ENCODE data around the gene CWF19L1. TPM values are rescaled to one million over a fixed set of nuclear protein-coding genes. Genes with fewer than 3 reads are reported as not detected.
"Not testable (repeated sequence)": the region's sequence is repeated elsewhere in the genome, so short reads cannot be mapped to it uniquely, and the experiment has no call there.

The CWF19L1 gene
- 30.9 TPM for polyA plus RNA-seq (2012; ENCODE audit: insufficient read depth, insufficient read length)

DNA sequence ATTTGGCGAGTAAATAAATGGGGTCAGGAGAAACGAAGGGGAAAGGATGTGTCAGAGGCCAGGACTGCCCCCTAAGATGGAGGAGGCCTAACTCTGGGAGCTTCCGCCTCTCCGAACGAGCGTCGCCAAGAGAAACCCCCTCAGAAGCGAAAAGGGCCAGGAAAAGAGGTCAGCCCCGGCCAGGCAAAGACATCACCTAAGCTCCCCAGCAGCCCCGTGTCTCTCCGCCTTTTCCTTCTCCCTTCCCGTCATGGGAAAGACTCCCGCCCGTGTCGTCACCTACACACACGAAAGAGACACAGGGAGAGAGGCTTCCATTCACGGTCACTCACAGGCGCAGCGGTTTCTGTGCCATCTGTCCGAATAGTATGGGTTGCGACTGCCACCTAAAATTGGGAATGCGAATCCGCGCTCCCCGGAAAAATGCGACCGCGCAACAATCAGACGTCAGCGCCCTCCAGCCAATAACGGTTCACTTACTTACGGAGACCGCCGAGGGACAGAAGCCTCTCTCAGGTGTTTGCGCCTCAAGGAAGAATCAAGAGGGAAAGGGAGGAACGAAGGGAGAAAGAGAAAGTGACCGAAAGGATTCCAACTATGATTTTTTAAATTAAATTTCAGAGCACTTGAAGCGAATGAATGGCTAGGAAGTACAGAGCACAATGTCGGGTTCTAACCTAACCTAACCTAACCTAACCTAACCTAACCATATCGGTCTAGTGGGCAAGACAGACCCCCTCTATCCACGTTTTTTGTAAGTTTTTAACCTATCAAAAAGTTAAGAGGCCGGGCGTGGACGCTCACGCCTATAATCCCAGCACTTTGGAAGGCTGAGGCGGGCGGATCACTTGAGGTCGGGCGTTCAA is at the start of gene CWF19L1:
CWF19L1 (minus strand) TSS at position 400 of the 866 bp plus-strand sequence; CDS start at position 355, 45 bp downstream.
- DNase-seq (ENCODE audit: low read depth, low spot score), result peak; percentile 70
- H3K4me3 ChIP-seq (ENCODE audit: low read length), result peak within 1 kb of the TSS; percentile 100

DNA sequence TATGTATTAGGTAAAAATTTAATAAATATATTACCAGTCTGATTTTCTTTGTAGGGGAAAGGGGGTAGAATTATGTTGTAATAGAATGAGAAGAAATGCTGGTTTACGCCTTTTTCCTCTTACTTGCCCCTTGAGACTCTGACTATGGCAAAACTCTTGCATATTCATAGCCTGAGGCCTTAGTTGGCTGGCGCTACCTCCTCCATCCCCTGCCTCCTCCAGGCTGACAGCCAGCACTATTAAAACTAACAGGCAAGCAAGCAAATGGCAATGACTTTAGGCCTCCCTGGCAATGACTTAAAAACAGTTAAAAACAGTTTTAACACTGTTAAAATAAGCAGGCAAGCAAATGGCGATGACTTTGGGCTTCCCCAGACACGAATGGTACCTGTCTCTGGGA is 48.2 kb upstream of the CWF19L1 start:
- no peak for DNase-seq (ENCODE audit: low read depth, low spot score)
- no peak overlapping the region for H3K4me3 ChIP-seq (ENCODE audit: low read length)

DNA sequence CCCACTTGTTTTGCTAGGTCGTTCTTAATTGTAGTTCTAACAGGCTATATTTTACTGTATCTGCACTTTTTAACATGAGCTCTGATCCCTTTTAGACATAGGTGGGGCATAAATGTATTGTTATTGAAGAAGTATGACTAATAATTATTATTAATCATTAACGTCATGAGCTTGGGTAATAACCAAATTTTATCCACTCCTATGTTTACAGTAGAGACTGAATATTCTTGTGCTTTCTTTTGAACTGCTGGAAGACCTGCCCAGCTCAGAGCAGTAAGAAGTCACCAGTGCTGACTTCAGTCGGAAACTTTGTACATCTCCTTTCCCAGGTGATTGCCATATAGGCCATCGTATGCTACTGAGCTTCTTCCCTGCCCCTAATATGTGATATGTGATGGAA is 43.9 kb upstream of the CWF19L1 start:
- no peak overlapping the region for H3K4me3 ChIP-seq (ENCODE audit: low read length)
- DNase-seq (ENCODE audit: low read depth, low spot score), result no peak

DNA sequence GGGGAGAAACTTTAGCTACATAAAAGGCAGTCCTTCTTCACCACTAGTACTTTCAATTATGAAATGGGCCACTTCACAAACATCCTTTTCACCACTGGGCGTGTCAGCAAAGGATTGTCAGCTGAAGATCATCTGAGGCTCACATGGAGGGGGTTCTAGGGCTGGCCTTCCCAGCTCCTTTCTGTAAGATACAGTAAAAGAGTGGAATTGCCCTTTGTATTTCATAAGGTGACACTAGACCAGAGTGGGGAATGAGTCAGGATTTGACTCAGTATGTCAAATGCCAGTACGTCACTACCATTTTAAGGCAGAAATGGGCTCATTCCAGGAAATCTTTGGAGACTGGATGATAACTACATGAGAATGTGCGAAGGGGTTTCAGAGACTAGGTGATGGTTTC is 40.2 kb upstream of the CWF19L1 start:
- no peak for DNase-seq (ENCODE audit: low read depth, low spot score)
- no peak overlapping the region for H3K4me3 ChIP-seq (ENCODE audit: low read length)

DNA sequence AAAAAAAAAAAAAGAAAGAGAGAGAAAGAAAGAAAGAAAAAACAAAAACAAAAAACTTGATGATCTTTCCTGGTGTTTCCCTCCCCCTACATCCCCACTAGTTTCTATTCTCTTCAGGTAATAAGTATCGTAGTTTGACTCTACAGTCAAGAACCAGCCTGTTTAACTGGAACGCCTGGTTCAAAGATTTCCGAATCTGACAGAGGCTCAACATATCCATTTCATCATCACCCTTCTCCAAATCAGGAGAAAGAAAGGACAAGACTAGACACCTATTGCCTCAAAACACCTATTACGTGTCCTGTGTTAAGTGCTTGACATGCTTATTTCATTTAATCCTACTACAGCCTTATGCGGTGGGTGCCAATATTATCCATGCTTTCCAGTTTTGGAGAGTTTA is 39.4 kb upstream of the CWF19L1 start:
- no peak for DNase-seq (ENCODE audit: low read depth, low spot score)

DNA sequence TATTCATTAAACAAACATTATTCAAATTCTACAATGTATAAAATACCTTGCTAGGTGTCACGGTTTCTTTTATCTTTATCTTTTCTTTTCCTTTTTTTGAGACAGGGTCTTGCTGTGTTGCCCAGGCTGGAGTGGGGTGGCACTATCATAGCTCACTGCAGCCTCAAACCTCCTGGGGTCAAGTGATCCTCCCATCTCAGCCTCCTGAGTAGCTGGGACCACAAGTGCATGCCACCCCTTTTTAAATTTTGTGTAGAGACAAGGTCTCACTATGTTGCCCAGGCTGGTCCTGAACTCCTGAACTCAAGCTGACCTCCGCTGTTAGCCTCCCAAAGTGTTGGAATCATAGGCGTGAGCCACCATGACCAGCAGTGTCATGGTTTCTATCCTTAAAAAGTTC is 37.0 kb upstream of the CWF19L1 start:
- H3K4me3 ChIP-seq (ENCODE audit: low read length), result no peak overlapping the region

More for the DNA sequence above, 39.4 kb upstream of the CWF19L1 start:
- no peak overlapping the region for H3K4me3 ChIP-seq (ENCODE audit: low read length)

DNA sequence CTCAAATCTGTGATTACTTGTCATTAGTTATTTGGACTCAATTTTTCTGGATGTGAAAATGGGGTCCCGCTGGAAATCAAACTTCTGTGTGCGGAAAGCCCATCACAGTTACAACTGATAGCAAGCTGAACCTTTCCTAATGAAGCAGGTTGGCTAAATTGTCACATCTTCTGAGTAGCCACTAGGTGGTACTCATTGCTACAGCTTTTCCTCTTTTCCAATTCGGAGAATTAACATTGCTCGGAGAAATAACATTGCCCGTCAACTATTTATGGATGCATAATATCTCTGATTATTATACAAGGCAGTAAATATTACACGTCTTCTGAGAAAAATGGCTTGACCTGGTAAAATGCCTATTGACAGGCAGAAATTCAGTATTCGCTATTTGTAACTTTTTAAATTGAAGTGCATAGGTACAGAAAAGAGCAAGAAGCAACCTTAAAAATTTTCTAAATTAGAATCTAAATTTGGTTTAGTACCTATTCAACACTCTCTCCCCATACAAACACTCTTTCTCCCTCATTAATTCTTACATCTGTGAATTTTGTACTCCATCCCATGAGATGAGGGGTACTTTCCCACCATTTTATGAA is 36.4 kb upstream of the CWF19L1 start:
- DNase-seq (ENCODE audit: low read depth, low spot score), result no peak
- H3K4me3 ChIP-seq (ENCODE audit: low read length), result no peak overlapping the region

More for the DNA sequence above, 37.0 kb upstream of the CWF19L1 start:
- no peak for DNase-seq (ENCODE audit: low read depth, low spot score)

DNA sequence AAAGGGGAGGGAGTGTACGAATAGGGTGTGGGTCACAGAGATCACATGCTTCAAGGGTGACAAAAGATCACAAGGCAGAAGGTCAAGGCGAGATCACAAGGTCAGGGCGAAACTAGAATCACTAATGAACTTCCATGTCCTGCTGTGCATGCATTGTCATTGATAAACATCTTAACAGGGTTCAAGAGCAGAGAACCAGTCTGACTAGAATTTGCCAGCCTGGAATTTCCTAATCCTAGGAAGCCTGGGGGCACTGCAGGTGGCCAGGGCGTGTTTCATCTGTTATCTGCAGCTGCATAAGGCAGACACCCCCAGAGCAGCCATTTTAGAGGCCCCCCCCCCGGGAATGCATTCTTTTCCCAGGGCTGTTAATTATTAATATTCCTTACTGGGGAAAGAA is 33.7 kb upstream of the CWF19L1 start:
- DNase-seq (ENCODE audit: low read depth, low spot score); H3K4me3 ChIP-seq (ENCODE audit: low read length): not testable (repeated sequence)

DNA sequence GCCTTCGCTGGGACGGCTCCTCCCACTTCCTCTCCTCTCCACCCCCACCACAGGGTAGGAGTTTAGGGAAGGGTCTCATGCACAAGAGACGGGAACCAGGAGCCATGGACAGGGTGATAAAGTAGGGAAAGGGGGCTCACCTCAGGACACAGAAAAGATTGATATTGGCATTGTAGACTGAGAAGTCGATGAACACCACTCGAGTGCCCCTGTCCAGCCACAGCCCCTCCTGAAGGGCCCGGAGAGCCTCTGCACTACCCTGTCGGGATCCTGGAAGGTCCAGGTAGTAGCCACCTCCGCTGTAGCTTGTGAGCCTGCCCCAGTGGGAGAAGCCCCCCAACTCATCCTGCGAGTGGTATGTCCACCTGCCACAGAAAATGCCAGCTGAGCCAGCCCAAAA is 29.8 kb upstream of the CWF19L1 start:
- DNase-seq (ENCODE audit: low read depth, low spot score), result no peak
- no peak overlapping the region for H3K4me3 ChIP-seq (ENCODE audit: low read length)

DNA sequence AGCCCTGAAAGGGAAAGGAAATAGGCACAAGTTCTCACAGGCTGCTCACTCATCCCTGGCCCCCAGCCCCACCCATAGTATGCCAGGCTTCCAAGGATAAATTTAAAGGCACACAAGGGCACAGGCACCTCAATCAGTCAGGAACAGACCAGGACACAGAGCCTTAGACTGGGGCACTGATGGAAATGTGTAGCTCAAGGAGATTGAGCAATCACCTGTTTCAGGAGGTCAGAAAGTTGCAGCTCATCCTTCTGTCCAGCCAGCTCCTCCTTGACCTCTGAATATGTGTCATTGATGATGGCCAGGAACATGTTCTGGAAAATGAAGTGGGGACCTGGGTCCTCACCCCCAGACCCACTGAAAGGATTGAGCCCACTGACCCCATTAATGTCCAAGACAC is 25.6 kb upstream of the CWF19L1 start:
- DNase-seq (ENCODE audit: low read depth, low spot score), result no peak
- no peak overlapping the region for H3K4me3 ChIP-seq (ENCODE audit: low read length)

DNA sequence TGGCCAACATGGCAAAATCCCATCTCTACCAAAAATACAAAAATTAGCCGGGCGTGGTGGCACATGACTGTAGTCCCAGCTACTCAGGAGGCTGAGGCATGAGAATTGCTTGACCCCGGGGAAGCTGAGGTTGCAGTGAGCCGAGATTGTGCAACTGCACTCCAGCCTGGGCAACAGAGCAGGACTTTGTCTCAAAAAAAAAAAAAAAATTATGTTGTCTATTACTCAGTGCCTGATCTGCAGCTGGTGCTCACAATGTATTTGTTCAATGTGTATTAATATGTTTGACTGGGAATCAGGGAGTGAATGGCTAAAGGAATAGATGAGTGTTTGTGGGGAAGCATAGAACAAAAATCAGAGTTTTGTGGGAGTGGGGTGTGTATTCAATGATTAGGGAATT is 24.9 kb upstream of the CWF19L1 start:
- not testable (repeated sequence) for H3K4me3 ChIP-seq (ENCODE audit: low read length); DNase-seq (ENCODE audit: low read depth, low spot score)

DNA sequence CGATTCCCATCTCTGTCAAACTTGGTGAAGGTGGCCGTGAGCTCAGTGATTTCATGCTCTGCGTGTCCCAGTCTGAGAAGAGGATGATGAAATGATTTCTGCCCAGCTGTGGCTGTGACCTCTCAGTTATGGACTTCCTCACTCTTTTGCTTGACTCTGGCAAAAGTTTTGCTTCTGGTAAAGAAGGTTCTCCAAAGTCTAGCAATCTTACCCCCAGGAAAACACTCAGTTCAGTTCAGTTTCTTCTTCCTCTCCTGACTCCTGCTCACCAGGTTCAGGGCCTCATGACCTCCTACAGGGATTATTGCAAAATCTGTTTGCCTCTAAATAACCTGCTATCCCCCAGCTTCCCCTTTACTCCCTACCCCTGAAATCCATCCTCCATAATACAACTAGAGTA is 23.9 kb upstream of the CWF19L1 start:
- no peak for DNase-seq (ENCODE audit: low read depth, low spot score)
- H3K4me3 ChIP-seq (ENCODE audit: low read length), result no peak overlapping the region

DNA sequence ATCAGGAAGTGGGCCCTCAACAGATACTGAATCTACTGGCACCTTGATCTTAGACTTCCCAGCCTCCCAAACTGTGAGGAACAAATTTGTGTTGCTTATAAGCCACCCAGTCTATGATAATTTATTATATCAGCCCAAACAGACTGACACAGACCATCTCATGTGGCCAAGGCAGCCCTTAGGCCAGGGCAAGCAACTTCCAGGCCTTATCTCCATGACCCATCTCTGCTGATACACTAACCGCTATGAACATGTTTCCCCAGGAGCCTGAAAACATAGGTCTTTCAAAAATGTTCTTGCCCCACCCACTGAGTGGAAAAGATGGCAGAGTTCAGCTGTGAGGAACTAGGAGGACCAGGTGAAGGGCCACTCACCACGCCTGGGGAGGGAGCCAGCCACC is 22.2 kb upstream of the CWF19L1 start:
- no peak overlapping the region for H3K4me3 ChIP-seq (ENCODE audit: low read length)
- no peak for DNase-seq (ENCODE audit: low read depth, low spot score)

DNA sequence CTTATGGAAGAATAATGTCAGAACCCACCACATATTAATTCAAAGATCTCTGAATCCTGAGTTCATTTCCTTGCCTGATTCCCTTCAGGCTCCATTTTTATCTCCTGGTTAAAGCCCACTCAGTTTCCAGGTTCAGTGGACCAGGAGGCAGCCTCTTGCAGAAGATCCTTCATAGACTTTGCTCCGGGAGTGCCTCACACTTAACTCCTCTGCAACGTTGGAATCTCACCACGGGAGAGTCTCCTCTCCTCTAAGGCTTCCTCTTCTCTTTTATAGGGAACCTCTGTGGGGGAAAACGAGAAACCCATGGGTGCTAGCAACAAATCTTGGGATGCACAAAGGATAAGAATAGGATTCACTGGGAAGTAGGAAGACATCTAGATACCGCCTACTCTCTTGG is 20.8 kb upstream of the CWF19L1 start:
- H3K4me3 ChIP-seq (ENCODE audit: low read length), result no peak overlapping the region
- no peak for DNase-seq (ENCODE audit: low read depth, low spot score)

DNA sequence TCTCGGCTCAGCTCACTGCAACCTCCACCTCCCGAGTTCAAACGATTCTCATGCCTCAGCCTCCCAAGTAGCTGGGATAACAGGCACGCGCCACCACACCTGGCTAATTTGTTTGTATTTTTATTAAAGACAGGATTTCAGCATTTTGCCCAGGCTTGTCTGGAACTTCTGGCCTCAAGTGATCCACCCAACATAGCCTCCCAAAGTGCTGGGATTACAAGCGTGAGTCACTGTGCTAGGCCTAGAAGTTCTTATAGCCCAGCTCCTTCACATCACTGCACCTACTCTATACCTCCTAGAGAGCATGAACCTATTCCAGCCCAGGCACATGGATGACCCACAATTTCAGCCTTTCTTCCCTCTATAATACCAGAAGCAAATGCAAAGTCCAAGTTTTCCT is 20.3 kb upstream of the CWF19L1 start:
- H3K4me3 ChIP-seq (ENCODE audit: low read length), result no peak overlapping the region
- no peak for DNase-seq (ENCODE audit: low read depth, low spot score)

DNA sequence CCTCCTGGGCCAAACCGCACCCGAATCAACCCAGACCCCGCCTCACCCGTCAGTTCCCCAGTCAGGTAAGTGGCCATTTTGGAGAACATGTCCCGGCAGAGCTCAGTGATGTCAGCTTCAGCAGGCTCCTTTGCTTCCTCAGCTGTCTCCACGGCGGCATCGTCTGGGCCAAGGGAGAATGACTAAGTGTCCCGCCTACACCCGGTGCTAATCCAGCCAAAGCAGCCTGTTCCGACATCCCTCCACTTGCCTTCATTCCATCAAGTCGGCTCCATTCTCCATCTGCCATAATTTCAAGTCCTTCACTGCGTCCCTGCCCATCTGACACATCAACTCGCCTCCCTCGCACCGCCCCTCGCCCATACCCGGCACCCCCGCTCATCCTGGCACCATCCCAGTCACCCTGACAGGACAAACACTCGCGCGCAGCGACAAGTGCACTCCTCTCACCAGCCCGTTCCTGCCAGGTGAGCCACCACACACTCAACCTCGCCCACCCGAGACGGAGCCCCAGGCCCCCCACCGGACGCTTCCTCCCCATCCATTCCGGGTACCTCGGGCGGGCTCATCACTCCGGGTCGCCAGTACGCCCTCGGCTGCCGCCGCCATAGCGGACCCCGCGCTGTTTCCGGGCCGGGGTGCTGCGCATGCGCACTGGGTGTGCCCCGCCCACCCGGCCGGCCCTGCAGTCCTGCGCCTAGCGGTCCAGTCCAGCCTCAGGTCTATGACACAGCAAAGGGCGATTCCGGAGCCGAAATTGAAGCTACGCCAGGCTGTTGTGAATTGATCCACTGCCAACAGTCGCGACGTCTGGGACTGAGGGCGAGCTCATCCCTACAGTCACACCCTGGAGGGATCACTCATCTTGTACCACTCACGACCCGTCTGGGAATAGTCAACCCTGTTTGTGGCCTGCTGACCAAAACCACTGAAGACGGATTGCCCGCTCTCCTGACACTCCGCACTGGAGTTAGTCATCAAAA is 18.9 kb upstream of the CWF19L1 start, which contains the start of gene BLOC1S2:
BLOC1S2 (minus strand) TSS at position 630 of the 983 bp plus-strand sequence; CDS start at position 609, 21 bp downstream.
- H3K4me3 ChIP-seq (ENCODE audit: low read length), result peak within 1 kb of the TSS; percentile 99
- DNase-seq (ENCODE audit: low read depth, low spot score), result peak; percentile 40

DNA sequence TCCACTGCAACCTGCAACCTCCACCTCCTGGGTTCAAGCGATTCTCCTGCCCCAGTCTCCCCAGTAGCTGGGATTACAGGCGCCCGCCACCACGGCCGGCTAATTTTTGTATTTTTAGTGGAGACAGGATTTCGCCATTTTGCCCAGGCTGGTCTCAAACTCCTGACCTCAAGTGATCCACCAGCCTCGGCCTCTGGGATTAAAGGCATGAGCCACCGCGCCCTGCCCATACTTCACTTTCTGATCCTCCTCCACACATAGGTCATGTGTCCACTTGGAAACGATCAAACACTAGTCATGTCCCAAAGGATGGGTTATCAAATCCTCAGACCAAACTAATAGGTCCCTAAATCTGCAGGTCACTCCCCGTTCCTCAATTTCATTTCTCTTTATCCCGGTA is 17.9 kb upstream of the CWF19L1 start:
- DNase-seq (ENCODE audit: low read depth, low spot score), result not testable (repeated sequence)
- peak overlapping the region; percentile 99 for H3K4me3 ChIP-seq (ENCODE audit: low read length)

DNA sequence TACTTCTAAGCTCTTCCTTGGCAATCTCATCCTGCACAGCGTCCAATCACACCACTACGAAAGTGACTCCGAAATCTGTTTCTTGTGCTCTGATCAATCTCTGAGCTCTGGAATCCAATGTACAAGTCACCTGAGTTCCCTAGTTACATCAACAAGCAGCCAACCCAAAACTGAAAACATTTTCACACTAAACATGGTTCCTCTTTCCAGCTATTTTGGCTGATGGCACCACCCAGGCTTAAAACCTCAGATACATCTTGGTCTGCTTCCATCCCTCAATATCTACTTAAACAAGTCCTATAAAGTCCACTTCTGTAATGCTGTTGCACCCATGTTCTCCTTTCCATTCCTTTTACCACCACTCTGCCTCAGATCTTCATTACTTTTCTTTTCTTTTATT is 15.5 kb upstream of the CWF19L1 start:
- H3K4me3 ChIP-seq (ENCODE audit: low read length), result no peak overlapping the region
- no peak for DNase-seq (ENCODE audit: low read depth, low spot score)

DNA sequence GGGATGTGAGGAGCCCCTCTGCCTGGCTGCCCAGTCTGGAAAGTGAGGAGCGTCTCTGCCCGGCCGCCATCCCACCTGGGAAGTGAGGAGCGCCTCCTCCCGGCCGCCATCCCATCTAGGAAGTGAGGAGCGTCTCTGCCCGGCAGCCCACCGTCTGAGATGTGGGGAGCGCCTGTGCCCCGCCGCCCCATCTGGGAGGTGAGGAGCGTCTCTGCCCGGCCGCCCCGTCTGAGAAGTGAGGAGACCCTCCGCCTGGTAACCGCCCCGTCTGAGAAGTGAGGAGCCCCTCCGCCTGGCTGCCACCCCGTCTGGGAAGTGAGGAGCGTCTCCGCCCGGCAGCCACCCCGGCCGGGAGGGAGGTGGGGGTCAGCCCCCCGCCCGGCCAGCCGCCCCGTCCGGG is 9.5 kb upstream of the CWF19L1 start:
- DNase-seq (ENCODE audit: low read depth, low spot score), result not testable (repeated sequence)

More for the DNA sequence above, 9.5 kb upstream of the CWF19L1 start:
- not testable (repeated sequence) for H3K4me3 ChIP-seq (ENCODE audit: low read length)
